ENCODE measurements around the gene NRXN2. TPM values are rescaled to one million over a fixed set of nuclear protein-coding genes. Genes with fewer than 3 reads are reported as not detected.

Gene NRXN2
- total and polyA plus RNA-seq, 10 of the 15 experiments (the other 5 are each of a cell fraction or from before 2014, with no cell fraction given): 0.03 to 1.4 (median 0.23) TPM

- no peak for TF ChIP-seq SMARCA5 (IDR thresholded peaks at IDR 0.05)
These were observed 162.1 kb downstream of the NRXN2 start (continued) for GRCh38 chr11:64560941-64561340.

DNA sequence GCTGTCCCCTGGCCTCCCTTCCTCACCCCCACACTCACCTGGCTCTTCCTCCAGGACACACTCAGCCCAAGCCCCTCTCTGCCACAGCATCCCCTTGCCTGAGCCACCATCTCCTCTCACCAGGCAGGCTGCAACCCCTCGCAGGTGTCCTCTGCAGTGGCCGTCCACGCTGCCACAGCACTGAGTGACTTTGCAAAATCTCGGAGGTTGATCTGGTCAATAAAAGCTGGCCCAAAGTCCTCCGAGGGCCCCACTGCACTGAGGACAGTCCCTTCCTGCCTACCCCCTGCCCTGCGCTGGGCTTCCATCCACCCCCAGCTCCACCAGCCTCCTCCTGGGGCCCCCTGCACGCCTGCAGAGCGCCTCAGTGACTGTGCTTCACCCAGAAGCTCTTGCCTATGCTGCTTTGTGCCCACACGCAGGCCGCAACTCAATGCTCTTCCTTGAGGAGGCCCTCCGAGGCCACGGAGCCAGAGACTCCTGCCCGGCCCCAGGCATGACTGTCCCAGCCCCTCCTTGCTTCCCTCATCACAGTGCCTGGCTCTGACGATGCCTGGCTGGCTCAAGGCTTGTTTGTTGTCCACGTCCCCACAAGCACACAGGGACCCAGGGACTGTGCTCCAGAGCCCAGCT is 162.7 kb downstream of the NRXN2 start:
- H3K27ac ChIP-seq (ENCODE audit: control insufficient read depth, insufficient read depth): no peak overlapping the region
- intact Hi-C loops (cut with micrococcal nuclease; ENCODE audit: unreplicated experiment) (no loop called here), in situ Hi-C loops (cut with MboI) (no loop called here)
- H3K4me2 ChIP-seq (ENCODE audit: control insufficient read depth, insufficient read depth): no peak overlapping the region
- DNase-seq (ENCODE audit: low read depth, low spot score) (no peak), FAIRE-seq (no peak), ATAC-seq (no peak)
- no peaks in the 10 kb centered on the region for H3K4me1 ChIP-seq (ENCODE audit: control insufficient read depth, insufficient read depth, low read length)
- H3K9ac ChIP-seq (ENCODE audit: control insufficient read depth, insufficient read depth, low read length): no peak overlapping the region
- no TSS peak for BruUV-seq (replicated peaks)
- no peaks in the 10 kb centered on the region for H3K9me3 ChIP-seq (replicated peaks; ENCODE audit: control insufficient read depth, insufficient read depth, low read length)
- no peaks in the 10 kb centered on the region for H3K36me3 ChIP-seq (ENCODE audit: control insufficient read depth in 2 of 2, insufficient read depth in 2 of 2, low read length in 1 of 2)
- POLR2A ChIA-PET: no interaction called here
- CTCF ChIA-PET: no interaction called here
- no peaks in the 10 kb centered on the region for H3K79me2 ChIP-seq (ENCODE audit: control insufficient read depth, insufficient read depth, low read length)
- RAD21 ChIA-PET (ENCODE audit: unreplicated experiment): interaction anchor here (1.4 kb wide), 1 partner anchor 84 kb away, joined by 3 read pairs; no protein-coding TSS in a partner anchor
- H3K27me3 ChIP-seq (replicated peaks in 1 of 2; ENCODE audit: control insufficient read depth in 2 of 2, insufficient read depth in 2 of 2, low read length in 1 of 2): peaks cover 0 to 2% of the 10 kb centered on the region in 2 experiments; a peak in 2 of 4 replicates
- H2AFZ ChIP-seq (ENCODE audit: control insufficient read depth, low read depth, low read length): no peak overlapping the region
- no peaks in the 10 kb centered on the region for H4K20me1 ChIP-seq (ENCODE audit: control insufficient read depth, insufficient read depth)
- H3K4me3 ChIP-seq: no peak overlapping the region
- 22% methylated on average over 12 of the region's 15 CpGs for WGBS (ENCODE audit: insufficient coverage, insufficient replicate concordance, low lambda C conversion rate, missing lambda C conversion rate)
- SMC1A ChIA-PET (ENCODE audit: uncharacterized antibody, unreplicated experiment): no interaction called here
- TF ChIP-seq TBL1XR1 (IDR thresholded peaks at IDR 0.05; ENCODE audit: low read depth, low read length) (no peak), HDAC2 (IDR thresholded peaks at IDR 0.05) (no peak), LARP7 (IDR thresholded peaks at IDR 0.05) (no peak), BCL11A (IDR thresholded peaks at IDR 0.05; ENCODE audit: low read depth, low read length) (no peak), RELA (IDR thresholded peaks at IDR 0.05; ENCODE audit: borderline replicate concordance, partially characterized antibody) (no peak), JUND (IDR thresholded peaks at IDR 0.05; ENCODE audit: low read depth, low read length) (no peak), NFYB (IDR thresholded peaks at IDR 0.05; ENCODE audit: insufficient read depth, low read depth, low read length) (no peak), ZNF207 (IDR thresholded peaks at IDR 0.05; ENCODE audit: borderline replicate concordance) (no peak), RELB (IDR thresholded peaks at IDR 0.05; ENCODE audit: low read depth) (no peak), CUX1 (IDR thresholded peaks at IDR 0.05; ENCODE audit: insufficient replicate concordance, low read depth, low read length) (no peak), SREBF2 (IDR thresholded peaks at IDR 0.05; ENCODE audit: low read length) (no peak)
- TF ChIP-seq, protein P1, sequence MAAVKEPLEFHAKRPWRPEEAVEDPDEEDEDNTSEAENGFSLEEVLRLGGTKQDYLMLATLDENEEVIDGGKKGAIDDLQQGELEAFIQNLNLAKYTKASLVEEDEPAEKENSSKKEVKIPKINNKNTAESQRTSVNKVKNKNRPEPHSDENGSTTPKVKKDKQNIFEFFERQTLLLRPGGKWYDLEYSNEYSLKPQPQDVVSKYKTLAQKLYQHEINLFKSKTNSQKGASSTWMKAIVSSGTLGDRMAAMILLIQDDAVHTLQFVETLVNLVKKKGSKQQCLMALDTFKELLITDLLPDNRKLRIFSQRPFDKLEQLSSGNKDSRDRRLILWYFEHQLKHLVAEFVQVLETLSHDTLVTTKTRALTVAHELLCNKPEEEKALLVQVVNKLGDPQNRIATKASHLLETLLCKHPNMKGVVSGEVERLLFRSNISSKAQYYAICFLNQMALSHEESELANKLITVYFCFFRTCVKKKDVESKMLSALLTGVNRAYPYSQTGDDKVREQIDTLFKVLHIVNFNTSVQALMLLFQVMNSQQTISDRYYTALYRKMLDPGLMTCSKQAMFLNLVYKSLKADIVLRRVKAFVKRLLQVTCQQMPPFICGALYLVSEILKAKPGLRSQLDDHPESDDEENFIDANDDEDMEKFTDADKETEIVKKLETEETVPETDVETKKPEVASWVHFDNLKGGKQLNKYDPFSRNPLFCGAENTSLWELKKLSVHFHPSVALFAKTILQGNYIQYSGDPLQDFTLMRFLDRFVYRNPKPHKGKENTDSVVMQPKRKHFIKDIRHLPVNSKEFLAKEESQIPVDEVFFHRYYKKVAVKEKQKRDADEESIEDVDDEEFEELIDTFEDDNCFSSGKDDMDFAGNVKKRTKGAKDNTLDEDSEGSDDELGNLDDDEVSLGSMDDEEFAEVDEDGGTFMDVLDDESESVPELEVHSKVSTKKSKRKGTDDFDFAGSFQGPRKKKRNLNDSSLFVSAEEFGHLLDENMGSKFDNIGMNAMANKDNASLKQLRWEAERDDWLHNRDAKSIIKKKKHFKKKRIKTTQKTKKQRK (IDR thresholded peaks at IDR 0.05; ENCODE audit: low read depth, low read length): no peak
